GM18499 (cell line): ENCODE measurements around the gene NKX1-1.
"Not testable (repeated sequence)": the region's sequence is repeated elsewhere in the genome, so short reads cannot be mapped to it uniquely, and the experiment has no call there.

Experiments
- ATAC-seq: cut with Tn5 transposase; IDR thresholded peaks from one replicate; pipeline ENCODE4 v1.9.1; 2021; ENCODE audit warnings: moderate number of reproducible peaks; ENCODE audit not compliant: insufficient read depth, unreplicated experiment

The NKX1-1 gene

GRCh38 chr4:1405636-1406393 lies 427 bp downstream of the NKX1-1 start:
- ATAC-seq: no peak

DNA sequence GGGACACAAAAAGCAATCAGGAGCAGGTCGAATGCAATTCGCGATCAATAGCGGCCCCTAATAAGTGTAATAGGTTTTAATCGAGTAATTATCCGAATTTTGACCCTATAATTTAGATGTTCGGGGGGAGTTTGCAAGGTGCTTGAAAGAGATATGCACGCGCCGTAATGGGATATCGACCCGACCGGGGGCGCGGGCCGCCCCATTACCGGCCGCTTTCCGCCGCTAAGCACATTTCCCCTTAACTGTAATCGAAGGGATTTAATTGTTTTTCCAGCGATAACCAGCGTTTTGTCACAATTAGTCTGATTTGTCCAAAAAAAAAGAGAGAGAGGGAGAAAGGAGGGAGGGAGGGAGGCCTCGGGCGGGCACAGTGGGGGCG lies 997 bp downstream of the NKX1-1 start:
- no peak for ATAC-seq

DNA sequence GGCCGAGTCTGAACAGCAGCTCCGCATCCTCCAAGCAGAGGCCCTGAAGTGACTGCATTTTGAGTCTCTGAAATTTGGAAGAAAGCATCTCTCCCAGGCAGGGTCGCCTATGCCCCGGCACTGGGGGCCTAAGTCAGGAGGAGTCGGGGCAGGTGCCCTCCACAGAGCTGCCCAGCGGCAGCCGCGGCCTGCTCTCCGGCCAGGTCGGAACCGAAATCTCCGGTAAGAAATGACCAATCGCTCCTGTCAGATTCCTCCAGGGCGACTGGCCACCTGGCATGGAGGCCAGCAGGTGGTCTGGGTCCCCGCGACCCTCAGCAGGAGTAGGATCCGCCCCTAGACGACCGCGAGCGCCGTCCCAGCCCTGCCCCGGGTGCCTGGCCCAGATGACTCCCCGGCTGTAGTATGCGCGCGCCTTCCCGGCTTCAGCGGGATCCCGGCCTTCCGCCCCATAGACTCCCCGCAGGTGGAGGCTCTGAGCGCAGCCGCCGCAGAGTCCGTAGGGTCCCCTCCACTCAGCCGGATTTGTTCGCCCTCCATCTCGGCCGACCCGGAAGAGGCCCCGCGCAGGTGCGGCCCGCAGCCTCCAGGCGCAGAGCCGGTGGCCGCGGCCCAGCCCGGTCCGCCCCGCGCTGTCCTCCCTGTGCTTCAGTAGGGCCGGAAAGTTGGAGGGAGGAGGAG lies 1.5 kb downstream of the NKX1-1 start:
- ATAC-seq: no peak

DNA sequence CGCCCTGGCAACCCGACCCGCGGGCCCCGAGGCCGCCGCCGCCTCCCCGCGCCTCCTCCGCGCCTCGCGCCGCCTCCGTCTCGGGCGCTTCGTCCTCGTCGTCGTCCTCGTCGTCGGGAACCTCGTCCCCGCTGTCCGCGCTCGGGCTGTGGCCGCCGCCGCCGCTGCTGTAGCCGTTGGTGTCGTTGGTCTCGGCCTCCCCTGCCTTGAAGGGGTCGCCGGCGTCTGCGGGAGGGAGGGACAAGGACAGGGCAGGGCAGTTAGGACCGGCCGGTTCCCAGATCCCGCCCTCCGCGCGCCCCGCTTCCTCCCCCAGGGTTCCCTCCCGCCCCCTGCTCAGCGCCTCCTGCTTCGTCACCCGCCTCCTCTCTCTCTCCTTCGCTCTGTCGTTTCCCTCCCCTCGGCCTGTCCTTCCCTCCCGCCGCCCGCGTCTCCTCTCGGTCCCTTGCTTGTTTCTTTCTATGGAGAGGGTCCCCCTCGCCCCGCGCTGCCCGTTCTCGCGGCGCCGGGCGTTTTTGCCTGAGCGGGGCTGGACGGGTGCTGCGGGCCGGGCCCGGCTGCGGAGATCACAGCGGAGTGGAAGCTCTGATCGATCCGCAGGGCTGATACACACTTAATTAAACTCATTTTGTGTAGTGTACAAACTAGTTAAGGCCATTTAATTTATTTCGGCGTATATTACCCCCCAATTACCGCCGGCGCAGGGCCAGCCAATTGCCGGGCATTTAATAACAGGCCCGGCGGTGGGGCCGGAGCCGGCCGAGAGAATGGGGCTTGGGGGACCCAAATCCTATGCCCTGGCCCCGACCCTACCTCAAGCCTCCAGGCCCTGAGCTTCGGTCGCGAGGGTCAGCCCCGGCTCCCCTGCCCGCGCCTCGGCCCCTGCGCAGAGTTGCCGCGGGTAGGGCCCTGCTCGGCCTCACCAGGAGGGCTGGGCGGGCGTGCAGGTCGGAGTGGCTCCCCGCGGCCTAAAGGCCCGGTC lies 2.4 kb downstream of the NKX1-1 start:
- ATAC-seq: no peak

GRCh38 chr4:1403177-1403583 lies 3.1 kb downstream of the NKX1-1 start:
- ATAC-seq: no peak

- no peak for ATAC-seq
Observed at GRCh38 chr4:1402516-1403091, 3.6 kb downstream of the NKX1-1 start.

DNA sequence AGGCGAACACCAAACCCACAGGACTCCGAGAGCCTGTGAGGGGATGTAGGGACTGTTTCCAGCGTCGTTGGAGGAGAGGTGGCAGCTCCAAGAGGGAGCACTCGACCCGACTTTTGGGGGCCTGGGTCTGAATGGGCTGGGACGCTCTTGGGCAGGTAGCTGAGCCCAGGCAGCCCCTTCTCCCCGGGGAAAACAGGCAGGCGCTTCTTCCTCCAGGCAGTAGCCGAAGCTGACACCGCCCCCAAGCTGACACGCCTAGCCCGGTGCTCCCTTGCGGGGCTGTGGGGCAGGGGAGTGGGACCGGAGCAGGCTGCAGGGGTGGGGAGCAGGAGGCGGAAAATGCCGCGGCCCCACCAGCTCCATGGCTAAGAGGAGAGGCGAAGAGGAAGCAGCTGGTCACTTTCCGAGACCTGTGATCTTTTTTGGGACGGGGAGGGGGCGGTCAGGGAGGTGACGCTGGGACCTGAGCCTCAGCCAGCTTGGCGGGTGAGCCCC lies 4.2 kb downstream of the NKX1-1 start:
- ATAC-seq: no peak

GRCh38 chr4:1401409-1402020 lies 4.7 kb downstream of the NKX1-1 start:
- no peak for ATAC-seq

DNA sequence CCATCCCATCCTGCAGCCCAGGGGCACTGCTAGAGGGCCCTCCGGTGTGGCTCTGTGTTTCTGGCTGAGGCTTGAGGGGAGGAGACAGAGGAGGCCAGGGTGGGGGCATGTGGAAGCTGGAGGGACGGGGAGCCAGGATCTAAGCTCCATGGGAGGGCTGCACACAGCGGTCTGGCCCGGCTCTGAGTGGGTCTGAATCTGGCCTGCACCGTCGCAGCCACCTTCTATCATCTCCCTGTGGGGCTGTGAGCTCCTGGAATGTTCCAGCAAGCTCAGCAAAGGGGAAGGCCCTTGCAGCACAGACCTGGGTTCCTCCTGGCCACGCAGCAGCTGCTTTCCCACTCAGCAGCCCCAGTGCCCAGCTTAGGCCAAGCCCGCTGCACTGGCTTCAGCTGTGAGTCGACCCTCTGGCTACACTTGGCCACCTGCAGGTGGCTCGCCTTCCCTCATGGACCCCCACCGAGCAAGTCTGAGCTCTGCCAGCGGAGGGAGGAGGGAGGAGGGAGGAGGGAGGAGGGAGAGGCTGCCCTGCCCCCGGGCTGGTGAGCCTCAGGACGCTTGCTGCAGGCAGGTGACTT lies 5.3 kb downstream of the NKX1-1 start:
- ATAC-seq: no peak

- no peak for ATAC-seq
Observed at GRCh38 chr4:1400191-1400805, 5.9 kb downstream of the NKX1-1 start.

GRCh38 chr4:1399508-1400190 lies 6.6 kb downstream of the NKX1-1 start:
- ATAC-seq: no peak

DNA sequence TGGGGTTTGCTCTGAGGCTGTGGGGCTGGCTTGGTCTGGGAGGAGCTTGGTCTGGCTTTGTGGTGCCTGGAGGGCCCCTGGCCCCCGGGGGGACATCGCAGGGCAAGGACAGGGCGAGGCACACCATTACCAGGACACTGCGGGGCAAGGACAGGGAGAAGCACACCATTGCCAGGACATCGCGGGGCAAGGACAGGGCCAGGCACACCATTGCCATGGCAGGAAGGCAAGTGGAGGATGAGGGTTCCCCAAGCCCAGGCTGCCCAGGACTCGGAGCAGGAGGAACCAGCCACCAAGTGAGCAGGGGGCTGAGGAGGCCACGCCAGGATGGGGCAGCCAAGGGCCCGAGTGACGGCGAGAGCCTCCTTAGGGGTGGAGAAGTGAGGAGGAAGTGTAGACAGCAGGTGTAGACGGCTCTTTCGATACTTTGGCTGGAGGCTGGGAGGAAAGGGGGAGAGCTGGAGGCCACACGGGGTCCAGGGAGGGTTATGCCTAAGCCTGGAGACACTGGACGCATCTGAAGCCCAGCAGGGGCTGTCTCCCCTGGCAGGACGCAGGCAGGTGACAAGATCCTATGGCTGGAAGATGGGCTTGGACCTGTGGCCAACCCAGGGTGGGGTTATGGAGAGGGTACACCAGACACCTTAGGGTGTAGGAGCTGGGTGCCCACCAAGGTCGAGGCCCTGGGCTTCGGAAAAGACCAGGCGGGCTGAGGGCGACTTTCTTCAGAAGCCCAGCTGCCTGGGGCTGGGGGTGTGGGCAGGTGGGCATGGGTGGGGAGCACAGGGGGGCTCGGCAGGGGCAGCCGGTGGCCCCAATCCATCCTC lies 7.3 kb downstream of the NKX1-1 start:
- ATAC-seq: no peak

DNA sequence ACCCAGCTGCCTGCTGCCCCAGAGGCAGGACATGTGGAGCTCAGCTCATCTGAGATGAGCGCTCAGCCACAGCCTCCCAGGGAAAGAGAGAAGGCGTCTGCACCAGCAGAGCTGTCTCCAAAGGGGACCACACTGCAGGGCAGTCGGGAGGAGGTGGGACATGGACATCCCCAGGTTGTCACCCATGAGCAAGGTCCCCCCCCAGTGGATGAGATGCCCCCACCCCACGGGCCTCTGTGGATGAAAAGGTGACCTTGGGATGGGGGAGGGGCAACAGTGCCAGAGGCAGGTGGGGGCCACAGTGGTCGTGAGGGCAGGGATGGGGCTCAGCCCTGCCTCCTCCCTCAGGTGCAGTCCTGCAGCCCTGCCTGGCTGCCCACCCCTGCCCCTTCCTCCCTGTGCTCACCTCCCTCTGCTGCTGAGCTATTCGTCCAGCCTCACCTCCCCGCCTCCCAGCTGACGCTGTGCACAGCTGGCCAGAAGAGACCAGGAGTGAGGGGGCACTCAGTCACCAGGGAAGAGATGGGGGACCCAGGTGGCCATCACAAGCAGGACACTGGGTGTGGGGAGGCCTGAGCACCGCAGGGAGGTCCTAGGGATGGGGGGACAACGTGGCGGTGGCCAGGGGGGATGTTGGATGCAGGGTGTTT lies 9.3 kb downstream of the NKX1-1 start:
- no peak for ATAC-seq

DNA sequence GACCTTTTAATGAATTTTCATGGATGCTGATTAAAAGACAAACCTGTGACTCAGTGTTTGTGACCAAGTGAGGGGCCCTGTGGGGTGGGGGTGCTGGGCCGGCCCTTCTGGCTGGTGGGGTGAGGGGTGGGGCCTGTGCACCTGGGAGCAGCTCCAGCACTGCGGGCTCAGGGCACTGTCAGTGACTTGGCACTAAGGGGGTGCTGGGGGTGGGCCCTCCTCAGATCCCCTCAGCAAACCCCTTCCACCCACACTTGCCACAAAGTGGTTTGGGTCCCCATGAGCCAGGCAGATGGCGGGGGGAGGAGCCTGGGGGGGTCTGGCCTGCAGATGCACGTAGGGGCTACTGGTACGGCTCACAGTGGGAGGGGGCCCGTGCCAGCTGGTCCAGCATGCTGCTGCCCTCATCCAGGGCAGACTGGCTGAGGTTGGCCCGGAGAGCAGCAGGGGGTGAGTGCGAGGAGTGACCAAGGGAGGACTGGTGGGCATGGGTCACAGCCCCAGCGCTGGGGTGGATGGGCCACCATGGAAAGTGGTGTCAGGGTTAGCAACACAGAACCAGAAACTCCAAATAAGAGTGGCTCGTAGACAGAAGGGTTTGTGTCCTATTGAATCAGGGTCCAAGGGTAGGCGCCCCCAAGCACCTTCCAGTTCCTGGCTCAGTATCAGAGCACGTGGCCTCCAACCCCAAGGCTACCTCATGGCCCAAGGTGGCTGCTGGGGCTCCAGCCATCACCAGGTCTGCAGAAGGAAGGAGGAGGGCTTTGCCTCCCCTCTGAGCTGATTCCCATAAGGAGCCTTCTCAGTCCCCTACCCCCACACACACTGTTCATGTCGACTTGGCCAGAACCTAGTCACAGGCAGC lies 10.1 kb downstream of the NKX1-1 start:
- no peak for ATAC-seq

GRCh38 chr4:1395389-1395820 lies 10.8 kb downstream of the NKX1-1 start:
- not testable (repeated sequence) for ATAC-seq
